GM19351 (cell line): ENCODE measurements around the gene MXD1.
A peak's percentile ranks its signal among the peaks of the same experiment; 100 is the strongest.

Source experiments
- ATAC-seq: cut with Tn5 transposase; IDR thresholded peaks from one replicate; pipeline ENCODE4 v1.9.1; 2021; ENCODE audit warnings: mild to moderate bottlenecking, moderate library complexity; ENCODE audit not compliant: unreplicated experiment

The MXD1 gene

DNA sequence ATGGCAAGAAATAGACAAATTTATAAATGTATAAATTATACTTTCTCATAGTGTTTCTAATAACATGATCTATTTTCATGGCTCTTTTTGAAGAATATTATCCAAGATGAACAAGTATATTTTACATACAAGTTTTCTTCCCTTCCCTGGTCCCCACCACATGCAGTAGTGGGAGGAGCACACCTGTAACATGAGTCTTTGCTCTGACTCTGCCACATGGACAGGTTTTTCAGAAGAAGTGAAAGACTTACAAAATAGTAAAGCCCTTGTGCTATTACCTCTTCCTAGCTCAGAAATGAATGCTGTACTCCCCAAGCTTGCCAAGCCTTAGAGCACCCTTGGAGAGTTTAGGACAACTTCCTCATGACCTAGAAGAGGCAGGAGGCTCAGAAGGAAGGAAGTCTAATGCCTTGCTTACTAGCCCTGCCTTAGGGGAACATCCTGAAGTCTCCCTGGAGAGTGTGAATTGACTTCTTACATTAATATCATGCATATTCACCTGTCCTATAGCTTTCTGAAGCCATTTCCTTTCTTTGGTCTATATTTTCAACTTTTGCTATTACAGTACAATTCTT lies 18.4 kb downstream of the MXD1 start:
- no peak for ATAC-seq

DNA sequence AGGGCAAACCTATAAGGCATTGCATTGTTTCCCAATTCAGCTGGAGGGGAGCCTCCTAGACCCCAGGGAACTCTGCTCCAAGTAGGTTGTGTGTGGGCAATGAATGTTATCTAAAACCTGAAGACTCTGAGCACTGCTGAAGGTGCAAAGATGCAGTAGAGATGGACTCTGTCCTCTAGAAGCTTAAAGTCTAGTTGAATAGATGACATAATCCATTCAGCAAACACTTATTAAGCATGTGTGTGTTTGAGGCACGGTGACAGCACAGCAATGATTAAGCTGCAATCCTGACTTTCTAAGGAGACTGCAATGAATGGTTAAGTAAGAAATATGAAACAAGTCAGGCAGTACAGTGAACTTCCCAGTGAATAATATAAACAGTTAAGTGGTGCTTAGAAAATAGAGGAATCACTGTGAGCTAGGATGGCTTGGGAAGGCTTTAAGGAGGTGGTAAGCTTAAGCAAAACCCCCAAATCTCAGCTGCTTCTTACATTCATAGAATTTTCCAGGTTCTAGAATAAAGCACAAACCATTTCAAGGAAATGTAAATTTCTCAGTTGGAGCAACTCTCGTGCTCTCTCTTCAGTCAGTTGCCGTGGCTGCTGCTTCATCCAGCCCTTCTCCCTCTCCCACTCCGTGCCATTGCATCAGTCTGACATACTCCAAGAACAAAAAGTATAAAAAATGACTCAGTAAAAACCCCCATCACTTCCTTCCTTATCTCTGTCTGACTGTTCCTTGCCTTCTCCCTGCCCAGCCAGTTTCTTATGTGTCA lies 19.1 kb downstream of the MXD1 start:
- ATAC-seq = no peak

DNA sequence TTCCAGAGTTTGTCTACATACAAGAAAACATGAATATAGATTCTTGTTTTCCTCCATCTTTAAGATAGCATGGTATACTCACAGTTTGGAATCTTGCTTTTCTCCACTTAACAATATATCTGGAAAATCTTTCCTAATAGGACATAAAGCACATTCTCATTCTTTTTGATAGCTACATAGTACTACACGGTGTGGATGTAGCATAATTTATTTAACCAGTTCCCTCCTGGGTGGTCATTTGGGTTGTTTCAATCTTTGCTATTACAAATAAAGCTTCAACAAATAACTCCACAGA lies 19.7 kb downstream of the MXD1 start:
- no peak for ATAC-seq

DNA sequence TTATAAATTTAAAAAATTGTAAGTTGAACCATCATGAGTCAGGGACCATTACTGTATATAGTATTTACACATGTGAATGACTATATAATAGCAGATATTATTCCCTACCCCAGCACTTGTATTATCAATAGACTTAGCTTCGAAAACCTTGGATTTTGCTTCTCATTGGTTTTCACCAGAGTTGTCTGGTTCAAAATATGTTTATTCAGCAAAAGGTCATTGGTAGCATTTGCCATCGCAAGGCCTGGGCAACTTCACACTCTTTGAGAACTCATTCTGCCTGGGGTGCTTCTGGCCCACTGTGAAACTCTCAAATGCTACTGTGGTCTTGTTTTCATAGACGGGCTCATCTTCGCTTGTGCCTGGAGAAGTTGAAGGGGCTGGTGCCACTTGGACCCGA lies 20.1 kb downstream of the MXD1 start:
- ATAC-seq = no peak

DNA sequence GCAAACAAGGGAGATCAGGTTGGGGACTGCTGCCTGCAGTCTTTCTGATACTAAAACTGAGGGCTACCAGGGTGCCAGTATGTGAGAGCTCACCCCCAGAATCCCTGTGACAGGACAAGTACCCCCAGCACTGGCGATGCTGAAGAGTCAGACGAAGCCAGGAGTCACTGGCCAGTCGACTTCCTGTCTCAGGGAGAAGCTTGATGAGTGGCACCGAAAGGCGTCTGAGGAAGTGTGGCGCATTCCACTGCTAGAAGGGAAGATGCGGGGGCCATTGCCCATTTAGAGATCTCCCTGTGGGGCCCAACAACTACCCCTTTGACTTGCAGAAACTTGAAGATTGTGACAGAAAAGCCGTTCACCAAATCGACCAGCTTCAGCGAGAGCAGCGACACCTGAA lies 22.0 kb downstream of the MXD1 start:
- ATAC-seq = no peak

DNA sequence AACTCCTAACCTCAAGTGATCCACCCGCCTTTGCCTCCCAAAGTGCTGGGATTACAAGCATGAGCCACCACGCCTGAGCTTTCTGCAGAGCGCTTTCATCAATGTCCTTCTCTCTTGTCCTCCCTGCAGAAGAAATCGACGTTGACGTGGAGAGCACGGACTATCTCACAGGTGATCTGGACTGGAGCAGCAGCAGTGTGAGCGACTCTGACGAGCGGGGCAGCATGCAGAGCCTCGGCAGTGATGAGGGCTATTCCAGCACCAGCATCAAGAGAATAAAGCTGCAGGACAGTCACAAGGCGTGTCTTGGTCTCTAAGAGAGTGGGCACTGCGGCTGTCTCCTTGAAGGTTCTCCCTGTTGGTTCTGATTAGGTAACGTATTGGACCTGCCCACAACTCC lies 23.1 kb downstream of the MXD1 start:
- no peak for ATAC-seq

DNA sequence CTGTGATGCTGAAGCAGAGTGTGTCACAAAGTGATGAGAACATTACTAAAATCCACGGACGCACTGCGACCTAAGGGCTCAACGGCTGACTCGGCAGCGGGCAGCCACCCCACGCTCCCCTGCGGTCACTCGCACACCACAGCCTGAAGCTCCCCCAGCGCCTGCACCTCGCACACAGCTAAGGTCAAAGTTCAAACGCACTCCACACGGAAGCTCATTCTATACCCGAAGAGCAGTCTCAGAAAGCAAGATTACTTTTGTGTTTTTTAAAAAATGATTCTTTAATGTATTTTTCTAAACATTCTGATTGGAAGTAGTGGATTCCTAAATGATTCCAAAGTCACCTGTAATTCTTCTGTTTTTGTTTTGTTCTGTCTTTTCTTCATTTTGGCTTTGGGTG lies 24.8 kb downstream of the MXD1 start:
- ATAC-seq = no peak

DNA sequence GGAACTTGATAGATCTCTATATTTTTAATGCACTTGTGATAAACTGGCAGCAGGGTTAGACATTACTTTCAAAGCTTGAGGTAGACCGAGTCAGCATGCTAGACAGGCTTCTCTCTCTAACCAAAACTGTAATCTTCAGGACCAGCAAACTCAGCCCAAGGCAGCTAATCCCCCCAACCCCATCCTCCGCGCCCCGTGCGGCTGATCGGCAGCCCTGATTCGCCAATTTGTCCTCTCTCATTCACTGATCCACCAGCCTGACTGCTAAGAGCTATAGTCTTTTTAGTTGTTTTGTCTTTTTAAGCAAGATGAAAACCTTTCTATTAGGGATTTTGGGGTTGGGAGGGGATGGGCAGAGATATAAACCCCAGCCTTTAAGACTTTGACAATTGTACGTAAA lies 25.8 kb downstream of the MXD1 start:
- no peak for ATAC-seq

DNA sequence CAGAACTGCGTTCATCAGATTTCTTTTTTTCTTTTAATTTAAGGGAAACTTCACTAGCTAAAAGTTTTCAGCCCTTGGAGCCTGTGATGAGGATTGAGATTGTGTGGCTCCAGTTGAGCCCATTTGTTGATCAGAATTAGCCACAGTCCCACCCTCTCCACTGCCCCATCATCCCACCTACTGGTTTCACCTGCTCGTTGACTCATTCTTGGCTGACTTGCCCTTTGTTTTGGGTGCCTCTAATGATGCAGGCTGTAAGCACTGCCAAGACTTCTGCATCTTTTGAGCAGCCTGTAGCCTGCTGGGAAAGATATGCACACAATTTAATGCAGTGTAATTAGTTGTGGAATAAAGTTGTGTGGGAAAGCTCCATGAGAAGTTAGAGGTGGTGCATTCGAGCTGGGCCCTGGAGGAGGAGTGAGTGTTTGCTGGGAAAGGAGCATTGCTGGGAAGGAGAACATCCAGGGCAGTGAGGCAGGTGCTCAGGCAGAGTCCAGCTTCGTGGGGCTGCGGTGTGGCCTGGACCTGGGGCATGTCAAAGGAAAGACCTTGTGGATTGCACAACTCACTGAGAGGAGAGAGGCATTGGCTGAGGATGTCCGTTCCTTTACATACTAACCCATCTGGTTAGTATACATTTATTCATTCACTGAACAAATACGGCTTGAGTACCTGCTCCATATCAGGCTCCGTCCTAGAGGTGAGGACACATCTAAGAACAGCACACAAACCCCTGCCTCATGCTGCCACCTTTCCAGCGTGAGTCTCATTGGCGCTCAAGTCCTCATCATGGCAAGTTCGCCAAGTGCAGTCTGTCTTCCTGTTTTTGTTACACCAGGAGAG lies 28.3 kb downstream of the MXD1 start:
- ATAC-seq = no peak

DNA sequence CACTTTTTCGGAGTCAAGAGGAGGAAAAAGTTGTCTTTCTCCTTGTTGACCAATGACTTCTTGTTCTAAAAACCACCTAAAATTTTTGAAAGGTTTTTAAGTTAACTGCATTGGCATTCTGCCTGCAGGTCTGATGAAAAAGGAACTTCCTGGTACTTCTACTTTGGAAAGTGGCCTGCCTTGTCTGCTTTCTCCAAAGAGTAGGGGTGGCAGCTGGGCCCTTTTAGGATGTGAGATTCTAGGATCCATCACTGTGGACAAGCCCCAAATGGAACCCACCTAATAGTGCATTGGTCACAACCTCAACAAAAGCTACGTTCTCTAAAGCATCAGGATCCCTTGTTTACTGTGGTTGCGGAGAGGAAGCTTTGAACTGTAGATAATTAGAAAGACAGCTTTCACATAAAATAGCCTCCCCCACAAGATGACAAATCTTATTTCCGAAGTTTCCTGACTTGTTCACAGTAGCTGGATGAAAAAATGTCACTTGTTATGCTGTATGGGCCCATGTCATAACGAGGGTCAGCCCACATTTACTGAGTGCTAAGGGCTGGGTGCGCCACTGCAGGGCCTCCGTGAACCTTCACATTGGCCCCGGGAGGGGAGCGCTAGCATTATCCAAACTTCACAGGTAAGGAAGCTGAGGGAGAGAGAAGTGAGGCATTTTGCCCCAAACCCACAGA lies 29.1 kb downstream of the MXD1 start:
- no peak for ATAC-seq

DNA sequence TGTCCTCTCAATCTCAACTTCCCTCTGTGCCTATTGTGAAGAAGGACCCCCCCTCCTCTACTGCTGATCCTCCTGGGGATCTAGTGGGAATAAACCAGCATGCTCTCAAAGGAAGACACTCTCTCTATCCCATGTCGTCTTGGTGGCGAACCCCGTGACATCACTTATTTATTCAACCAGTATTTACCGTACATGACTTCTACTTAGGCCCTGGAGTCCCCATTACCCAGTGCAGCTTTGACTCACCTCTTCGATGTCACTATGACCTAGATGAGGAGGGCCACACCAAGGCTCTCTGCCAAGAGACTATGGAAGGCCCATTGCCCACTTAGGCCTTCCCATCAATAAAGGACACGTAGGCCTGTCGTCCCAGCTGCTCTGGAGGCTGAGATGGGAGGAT lies 29.8 kb downstream of the MXD1 start:
- ATAC-seq = no peak

DNA sequence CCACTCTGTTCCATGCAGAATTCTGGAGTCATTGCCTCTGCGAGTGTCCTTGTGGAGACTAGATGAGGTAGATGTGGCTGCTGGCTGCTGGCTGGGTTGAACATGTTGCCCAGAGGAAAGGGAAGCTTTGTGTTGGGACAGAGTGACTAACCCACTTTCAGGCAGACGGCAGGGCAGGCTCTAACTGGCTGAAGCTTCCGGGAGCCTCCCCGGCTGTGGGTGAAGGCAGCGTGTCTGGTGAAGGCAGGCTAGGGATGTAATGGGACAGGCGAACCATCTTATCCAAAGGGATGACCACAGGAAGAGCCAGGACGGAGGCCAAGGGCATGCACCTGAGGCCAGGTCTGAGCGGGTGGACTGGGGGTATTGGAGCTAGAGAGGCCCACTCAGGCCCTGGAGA lies 30.5 kb downstream of the MXD1 start:
- no peak for ATAC-seq

DNA sequence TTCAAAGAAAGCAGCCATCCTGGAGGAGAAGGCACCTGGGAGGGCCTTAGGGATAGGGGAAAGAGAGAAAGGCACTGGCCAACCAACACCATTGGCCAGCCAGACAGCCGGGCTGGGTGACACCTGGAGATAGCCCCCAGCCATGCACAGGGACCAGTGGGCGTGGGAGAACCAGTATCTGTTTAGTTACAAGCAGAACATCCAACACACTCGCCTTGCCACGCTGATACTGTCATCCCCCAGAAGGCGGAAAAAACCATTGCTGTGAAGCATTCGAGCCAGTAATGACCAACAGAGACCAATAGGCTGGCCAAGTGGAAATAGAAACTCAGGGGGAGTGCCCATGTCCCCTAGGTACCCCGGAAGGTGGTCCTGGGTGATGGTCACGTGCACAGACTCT lies 31.0 kb downstream of the MXD1 start:
- no peak for ATAC-seq

DNA sequence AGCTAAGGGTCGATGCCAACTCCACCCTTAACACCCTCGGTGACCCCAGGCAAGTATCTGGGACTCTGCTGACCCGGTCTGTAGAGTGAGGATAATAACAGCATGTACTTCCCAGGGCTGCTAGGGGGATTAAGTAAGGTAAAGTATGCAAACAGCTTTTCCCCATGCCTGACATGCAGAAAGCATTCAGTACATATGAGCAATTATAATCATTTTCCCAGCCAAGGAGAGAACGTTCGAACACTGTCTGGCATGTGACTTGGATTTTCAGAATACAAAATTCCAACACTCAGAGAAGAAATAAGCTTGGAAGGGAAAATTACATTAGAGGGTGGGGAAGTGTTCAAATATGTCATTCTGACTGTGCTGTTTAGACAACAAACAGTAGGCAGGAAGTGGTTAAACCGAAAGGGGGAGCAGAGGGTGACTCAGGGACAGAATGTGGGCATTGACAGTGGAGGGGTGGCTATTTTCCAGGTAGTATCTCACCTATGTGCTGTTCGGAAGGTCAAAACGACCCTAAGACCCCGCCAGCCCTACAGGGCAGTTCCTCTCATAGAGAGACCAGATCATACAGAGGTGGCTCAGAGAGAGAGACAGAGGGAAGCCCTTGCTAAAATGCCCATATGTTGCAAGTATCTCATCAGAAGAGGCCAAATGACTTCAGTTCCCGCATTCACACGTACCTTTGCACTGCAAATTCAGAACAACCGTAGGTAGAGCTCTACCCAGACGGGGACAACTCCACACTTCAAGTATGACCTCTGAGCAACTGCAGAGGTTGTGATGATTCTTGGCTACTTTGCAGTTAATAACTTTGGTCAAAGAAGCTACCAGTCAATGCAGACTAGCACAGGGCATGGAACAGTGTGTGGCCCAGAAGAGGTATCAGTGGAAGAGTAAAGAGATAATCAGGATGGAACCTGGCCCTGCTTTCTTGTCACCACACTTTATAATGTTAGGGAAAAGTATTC lies 31.7 kb downstream of the MXD1 start:
- peak; percentile 70 for ATAC-seq

DNA sequence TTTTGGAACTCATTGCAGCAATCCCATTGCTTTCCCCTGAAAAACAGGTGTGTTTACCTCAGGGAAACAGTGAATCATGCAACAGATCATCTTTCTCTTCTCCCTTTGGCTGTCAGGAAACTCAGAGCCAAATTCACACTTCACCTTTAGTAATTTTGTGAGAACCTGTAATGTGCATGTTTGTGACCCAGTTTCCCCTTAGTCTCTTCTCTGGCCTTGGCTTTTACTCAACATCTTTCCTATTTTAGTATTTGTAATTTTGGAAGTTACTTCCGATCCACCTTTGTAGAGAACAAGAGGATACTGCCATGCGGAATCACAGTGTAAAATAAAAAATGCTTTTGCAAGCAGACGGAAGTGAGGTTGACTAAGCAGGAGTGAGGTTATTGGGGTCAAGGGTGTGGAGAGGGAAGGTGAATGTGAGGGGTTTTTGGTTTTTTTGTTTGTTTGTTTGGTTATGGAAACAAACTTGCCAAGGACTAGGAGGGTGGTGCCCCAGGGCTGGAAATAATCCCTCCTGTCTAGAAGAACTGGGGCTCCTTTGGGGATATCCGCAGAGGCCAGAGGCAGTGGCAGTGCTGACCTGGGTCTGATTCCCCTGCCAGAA lies 32.5 kb downstream of the MXD1 start:
- ATAC-seq = no peak

DNA sequence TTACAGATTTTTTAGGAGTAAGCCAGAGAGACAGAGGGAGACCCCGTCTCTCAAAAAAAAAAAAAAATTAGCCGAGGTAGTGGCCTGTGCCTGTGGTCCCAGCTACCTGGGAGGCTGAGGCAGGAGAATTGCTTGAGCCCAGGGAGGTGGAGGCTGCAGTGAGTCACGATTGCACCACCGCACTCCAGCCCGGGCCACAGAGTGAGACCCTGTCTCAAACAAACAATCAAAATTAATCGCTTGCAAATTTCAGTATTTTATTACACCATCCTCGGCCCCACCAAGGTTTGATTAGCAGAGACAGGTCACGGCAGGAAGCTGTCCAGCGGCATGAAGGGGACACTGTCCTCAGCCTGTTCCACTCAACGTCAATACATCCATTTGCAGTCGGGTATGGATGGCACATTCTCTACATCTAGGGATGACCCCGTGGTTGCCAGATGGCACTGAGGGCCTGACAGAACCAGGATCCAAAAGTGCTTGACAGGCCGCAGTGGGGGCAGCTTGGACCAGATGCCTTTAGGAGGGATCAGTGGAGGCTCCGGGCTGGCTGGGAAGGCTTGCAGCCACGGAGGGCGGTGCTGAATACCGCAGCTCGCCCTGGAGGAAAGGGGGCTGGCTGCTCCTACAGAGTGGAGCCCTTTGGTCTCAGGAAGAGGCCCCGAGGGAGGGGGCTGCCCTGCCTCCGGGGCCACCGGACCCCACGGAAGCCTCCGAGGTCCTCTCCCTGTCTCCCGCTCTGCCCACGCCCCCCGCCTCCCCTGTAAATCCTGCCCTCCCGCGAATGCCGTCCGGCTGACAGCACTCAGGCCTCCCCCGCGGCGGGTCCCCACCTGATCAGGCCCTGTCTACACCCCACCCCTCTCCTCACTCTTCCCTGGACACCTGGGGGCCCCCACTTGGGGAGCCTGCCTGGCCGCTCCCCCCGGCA lies 33.4 kb downstream of the MXD1 start:
- ATAC-seq = no peak

DNA sequence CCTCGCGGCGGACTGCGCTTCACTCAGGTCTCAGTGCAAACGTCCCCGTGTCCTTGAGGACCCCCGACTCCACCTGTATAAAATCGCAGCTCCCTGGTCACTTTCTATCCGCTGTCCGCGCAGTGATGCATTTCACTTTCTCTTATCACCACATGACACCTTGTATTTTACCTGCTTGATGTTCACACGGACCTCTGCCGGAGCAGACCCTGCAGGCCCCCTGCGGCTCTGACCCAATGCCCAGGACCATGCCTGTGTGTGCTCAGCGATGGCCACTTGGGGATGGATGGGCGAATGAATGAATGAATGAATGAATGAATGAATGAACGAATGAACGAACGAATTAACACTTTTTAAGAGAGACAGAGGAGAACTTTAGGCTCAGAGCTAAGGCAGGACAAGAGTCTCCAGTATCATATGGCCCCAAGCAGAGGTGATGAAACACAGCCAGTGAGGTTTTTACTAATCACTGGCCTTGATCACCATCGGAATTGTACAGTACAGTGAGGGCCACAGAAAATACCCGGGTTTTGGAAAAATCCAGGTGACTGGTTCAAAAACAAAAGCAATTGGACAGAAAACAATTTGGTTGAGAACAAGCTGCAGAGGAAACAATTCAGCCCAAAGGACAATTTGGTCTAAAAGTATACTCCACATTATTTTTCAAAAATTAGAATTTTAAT lies 34.2 kb downstream of the MXD1 start:
- ATAC-seq = no peak

DNA sequence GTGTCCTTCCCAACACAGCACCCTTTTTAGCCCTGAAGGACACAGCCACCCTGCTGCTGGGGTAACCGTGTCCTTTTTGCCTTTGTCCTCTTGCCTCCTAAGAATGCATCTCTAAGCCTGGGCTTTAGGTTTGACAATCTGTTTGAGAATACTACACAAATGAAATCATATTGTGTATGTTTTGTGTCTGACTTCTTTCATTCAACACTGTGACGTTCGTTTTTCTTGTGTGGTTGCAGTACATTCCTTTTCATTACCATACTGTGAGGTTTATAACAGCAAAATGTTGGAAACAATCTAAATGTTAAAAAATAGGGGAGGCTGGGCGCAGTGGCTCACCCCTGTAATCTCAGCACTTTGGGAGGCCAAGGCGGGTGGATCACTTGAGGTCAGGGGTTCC lies 35.3 kb downstream of the MXD1 start:
- ATAC-seq = no peak
